PC-3 (cell line): ENCODE results near the gene URM1. TPM values are rescaled to one million over a fixed set of nuclear protein-coding genes. Genes with fewer than 3 reads are reported as not detected.
A peak's percentile ranks its signal among the peaks of the same experiment; 100 is the strongest.

Experiments used
- ATAC-seq: fragments of 200-7000 bp; cut with Tn5 transposase; 2 replicates; pipeline ENCODE4 v1.9.1; 2020; ENCODE audit warnings: mild to moderate bottlenecking, moderate library complexity
- BruUV-seq: library from RNA; stranded (reverse); fragments of 400-500 nt; replicated peaks from 2 replicates; lab custom pipeline; 2021; lab: Mats Ljungman, UMichigan
- CTCF ChIA-PET: fragments of 300-600 bp; sonication (Branson Sonifier 250); formaldehyde crosslinking; loops from one replicate; lab custom pipeline; 2022; ENCODE audit warnings: antibody characterized with exemption; lab: Charles Lee
- POLR2A ChIA-PET: fragments of 300-600 bp; sonication (Branson Sonifier 250); formaldehyde crosslinking; loops from one replicate; lab custom pipeline; 2022; ENCODE audit warnings: antibody characterized with exemption; ENCODE audit not compliant: unreplicated experiment; lab: Charles Lee
- DNase-seq: peaks from one replicate; pipeline ENCODE4 v3.0.0-alpha.2; 2015
- H2AFZ ChIP-seq: fragments of 300-600 bp; sonication (generic); 2 replicates; pipeline ENCODE4 v1.6.0; 2016; ENCODE audit warnings: antibody characterized with exemption, low read length
- H3F3A ChIP-seq: fragments of 300-600 bp; sonication (generic); one replicate; pipeline ENCODE4 v1.6.0; 2017; ENCODE audit warnings: antibody characterized with exemption, low read length, control low read depth, mild to moderate bottlenecking; ENCODE audit not compliant: unreplicated experiment
- H3K27ac ChIP-seq: fragments of 300-600 bp; sonication (generic); 2 replicates; pipeline ENCODE4 v1.5.1; 2016; ENCODE audit warnings: mild to moderate bottlenecking, low read length
- H3K27me3 ChIP-seq: fragments of 300-600 bp; sonication (generic); 2 replicates; pipeline ENCODE4 v1.6.1; 2016; ENCODE audit warnings: low read length, mixed read lengths
- H3K36me3 ChIP-seq: fragments of 300-600 bp; sonication (generic); 2 replicates; pipeline ENCODE4 v1.6.1; 2016; ENCODE audit warnings: low read depth, mixed run types, low read length, mixed read lengths
- H3K4me1 ChIP-seq: fragments of 300-600 bp; sonication (generic); 2 replicates; pipeline ENCODE4 v1.5.1; 2016; ENCODE audit warnings: low read length; ENCODE audit not compliant: insufficient read depth
- H3K4me2 ChIP-seq: fragments of 300-600 bp; sonication (generic); 2 replicates; pipeline ENCODE4 v1.6.0; 2016; ENCODE audit warnings: low read length
- H3K4me3 ChIP-seq: fragments of 300-600 bp; sonication (generic); 2 replicates; pipeline ENCODE4 v1.5.1; 2016; ENCODE audit warnings: mild to moderate bottlenecking, low read length, mixed read lengths
- H3K79me2 ChIP-seq: fragments of 300-600 bp; sonication (generic); 2 replicates; pipeline ENCODE4 v1.6.1; 2017; ENCODE audit warnings: low read length, mixed read lengths
- H3K9ac ChIP-seq: fragments of 300-600 bp; sonication (generic); 2 replicates; pipeline ENCODE4 v1.6.0; 2016; ENCODE audit warnings: mild to moderate bottlenecking, low read length
- H3K9me2 ChIP-seq: fragments of 300-600 bp; sonication (generic); replicated peaks from 2 replicates; pipeline ENCODE4 v1.6.1; 2016; ENCODE audit warnings: mixed run types, low read length, mixed read lengths
- H3K9me3 ChIP-seq: fragments of 300-600 bp; sonication (generic); 2 replicates; pipeline ENCODE4 v1.6.1; 2016; ENCODE audit warnings: low read length, mixed read lengths
- H4K20me1 ChIP-seq: fragments of 300-600 bp; sonication (generic); 2 replicates; pipeline ENCODE4 v1.6.1; 2016; ENCODE audit warnings: low read length, mixed read lengths
- CTCF ChIP-seq: fragments of 300-600 bp; sonication (generic); conservative IDR thresholded peaks from 2 replicates; pipeline ENCODE4 v1.5.1; 2017; ENCODE audit warnings: antibody characterized with exemption, low read depth, mild to moderate bottlenecking, low read length
- EZH2 ChIP-seq: fragments of 300-600 bp; sonication (generic); IDR thresholded peaks from one replicate; pipeline ENCODE4 v1.6.1; 2017; ENCODE audit warnings: antibody characterized with exemption, mild to moderate bottlenecking, low read length; ENCODE audit not compliant: unreplicated experiment
- EZH2phosphoT487 ChIP-seq: fragments of 300-600 bp; sonication (generic); IDR thresholded peaks from 2 replicates; pipeline ENCODE4 v1.6.1; 2018; ENCODE audit warnings: mild to moderate bottlenecking, antibody characterized with exemption, low read length, borderline replicate concordance
- intact Hi-C: fragments of 100-400 bp; cut with micrococcal nuclease; formaldehyde crosslinking; loops from 2 replicates; pipeline ENCODE4 v1.9.0; 2023
- total RNA-seq: library from RNA; depleted of rRNA; stranded (reverse); fragments of >200 nt; gene quantifications from 2 replicates; pipeline ENCODE4 v1.2.3, GENCODE V29; 2014

The URM1 gene
- total RNA-seq, 1 experiment from 2014 or later = 29.1 TPM

GRCh38 chr9:128419061-128419925 is 48.1 kb downstream of the URM1 start:
- H3F3A ChIP-seq = no peaks in the 10 kb centered on the region
- TF ChIP-seq EZH2 (no peak), EZH2phosphoT487 (no peak), CTCF (no peak)
- H3K4me2 ChIP-seq = peak overlapping the region; percentile 94; the same call in 1 of the 2 replicates
- no peaks in the 10 kb centered on the region for H3K27me3 ChIP-seq
- H2AFZ ChIP-seq = peak overlapping the region; percentile 34; the same call in 1 of the 2 replicates
- no peak overlapping the region for H3K27ac ChIP-seq
- H4K20me1 ChIP-seq = no peaks in the 10 kb centered on the region
- no peaks in the 10 kb centered on the region for H3K79me2 ChIP-seq
- H3K9me3 ChIP-seq = no peaks in the 10 kb centered on the region
- DNase-seq = peak; percentile 21
- H3K4me3 ChIP-seq = peak overlapping the region; percentile 86; the same call in 1 of the 2 replicates
- no peak overlapping the region for H3K9ac ChIP-seq
- H3K9me2 ChIP-seq = no peaks in the 10 kb centered on the region
- ChIA-PET POLR2A (interaction anchor here (0.6 kb wide), 1 partner anchor 48 kb away, joined by 3 read pairs; the partner anchor contains the start of gene URM1), CTCF (interaction anchor here (1.2 kb wide), 1 partner anchor 57 kb away, joined by 6 read pairs; no protein-coding TSS in a partner anchor)
- intact Hi-C loops = no loop called here
- peaks cover 16% of the 10 kb centered on the region for H3K4me1 ChIP-seq
- BruUV-seq = no TSS peak
- no peaks in the 10 kb centered on the region; the same call in 1 of the 2 replicates for H3K36me3 ChIP-seq
- no peak for ATAC-seq

GRCh38 chr9:128420060-128420650 is 49.0 kb downstream of the URM1 start:
- H3F3A ChIP-seq = no peaks in the 10 kb centered on the region
- H3K27me3 ChIP-seq = no peaks in the 10 kb centered on the region
- no peaks in the 10 kb centered on the region; the same call in 1 of the 2 replicates for H3K36me3 ChIP-seq
- ChIA-PET POLR2A (interaction anchor here (0.6 kb wide), 1 partner anchor 49 kb away, joined by 3 read pairs; the partner anchor contains the start of gene URM1), CTCF (interaction anchor here (1.2 kb wide), 1 partner anchor 58 kb away, joined by 6 read pairs; no protein-coding TSS in a partner anchor)
- H4K20me1 ChIP-seq = no peaks in the 10 kb centered on the region
- peak overlapping the region; percentile 86 for H3K4me3 ChIP-seq
- H3K4me2 ChIP-seq = peak overlapping the region; percentile 94
- no TSS peak for BruUV-seq
- no peaks in the 10 kb centered on the region for H3K9me2 ChIP-seq
- no peaks in the 10 kb centered on the region for H3K9me3 ChIP-seq
- no peaks in the 10 kb centered on the region for H3K79me2 ChIP-seq
- TF ChIP-seq CTCF = peak; percentile 75
- TF ChIP-seq EZH2phosphoT487 = no peak
- no peak for TF ChIP-seq EZH2
- no peak overlapping the region for H3K27ac ChIP-seq
- H2AFZ ChIP-seq = peak overlapping the region; percentile 98
- intact Hi-C loops = no loop called here
- H3K9ac ChIP-seq = peak overlapping the region; percentile 51
- ATAC-seq (peak; percentile 84), DNase-seq (peak; percentile 64)
- peaks cover 16% of the 10 kb centered on the region for H3K4me1 ChIP-seq
